EL (cell line): ENCODE data around the gene TRIM44.
"Not testable (repeated sequence)": the region's sequence is repeated elsewhere in the genome, so short reads cannot be mapped to it uniquely, and the experiment has no call there.

Experiments
- DNase-seq: peaks from one replicate; pipeline ENCODE4 v3.0.0-alpha.2; 2016

TRIM44 gene

GRCh38 chr11:35633827-35634423 lies 28.6 kb upstream of the TRIM44 start:
- DNase-seq, result no peak

- no peak for DNase-seq
Measured at GRCh38 chr11:35635933-35636332, 26.6 kb upstream of the TRIM44 start.

- no peak for DNase-seq
Measured at GRCh38 chr11:35639591-35640179, 22.9 kb upstream of the TRIM44 start.

- DNase-seq, result no peak
Measured at GRCh38 chr11:35641171-35641897, 21.2 kb upstream of the TRIM44 start.

GRCh38 chr11:35641964-35642363 lies 20.6 kb upstream of the TRIM44 start:
- DNase-seq, result no peak

- DNase-seq, result no peak
Measured at GRCh38 chr11:35647421-35648093, 15.0 kb upstream of the TRIM44 start.

GRCh38 chr11:35650006-35650405 lies 12.6 kb upstream of the TRIM44 start:
- DNase-seq, result peak; percentile 49

GRCh38 chr11:35650467-35650866 lies 12.1 kb upstream of the TRIM44 start:
- no peak for DNase-seq

GRCh38 chr11:35651263-35651662 lies 11.3 kb upstream of the TRIM44 start:
- DNase-seq, result no peak

- not testable (repeated sequence) for DNase-seq
Measured at GRCh38 chr11:35652786-35653185, 9.8 kb upstream of the TRIM44 start.

- no peak for DNase-seq
Measured at GRCh38 chr11:35654711-35655110, 7.9 kb upstream of the TRIM44 start.

GRCh38 chr11:35655254-35655653 lies 7.3 kb upstream of the TRIM44 start:
- no peak for DNase-seq

- DNase-seq, result no peak
Measured at GRCh38 chr11:35655856-35656255, 6.7 kb upstream of the TRIM44 start.

GRCh38 chr11:35658020-35658948 lies 4.3 kb upstream of the TRIM44 start:
- no peak for DNase-seq

- no peak for DNase-seq
Measured at GRCh38 chr11:35661534-35661933, 1.0 kb upstream of the TRIM44 start.

GRCh38 chr11:35662061-35662648 lies 420 bp upstream of the TRIM44 start:
- no peak for DNase-seq

GRCh38 chr11:35663408-35663702 lies 780 bp downstream of the TRIM44 start:
- DNase-seq, result no peak

- DNase-seq, result peak; percentile 48
Measured at GRCh38 chr11:35664977-35665441, 2.4 kb downstream of the TRIM44 start.

GRCh38 chr11:35667257-35667656 lies 4.7 kb downstream of the TRIM44 start:
- DNase-seq, result no peak

- DNase-seq, result not testable (repeated sequence)
Measured at GRCh38 chr11:35668350-35668749, 5.8 kb downstream of the TRIM44 start.

GRCh38 chr11:35671396-35672127 lies 9.0 kb downstream of the TRIM44 start:
- DNase-seq, result no peak

GRCh38 chr11:35672608-35673007 lies 10.0 kb downstream of the TRIM44 start:
- DNase-seq, result no peak
